ENCODE data around the gene SLC39A7. TPM values are rescaled to one million over a fixed set of nuclear protein-coding genes. Genes with fewer than 3 reads are reported as not detected.

Gene SLC39A7
- total and polyA plus RNA-seq, 2 donors from 2014 or later = 83.3 to 118 TPM

GRCh38 chr6:33154349-33154748 lies 46.3 kb upstream of the SLC39A7 start:
- Histone ChIP-seq H3K4me1 (ENCODE audit: control insufficient read depth in 2 of 3, insufficient read depth in 2 of 3, low read depth in 1 of 3, low read length in 3 of 3) (no peaks in the 10 kb centered on the region), H3K9me3 (ENCODE audit: control insufficient read depth in 2 of 3, insufficient read depth in 1 of 3, low read length in 3 of 3) (no peaks in the 10 kb centered on the region), H3K27me3 (ENCODE audit: control insufficient read depth, insufficient read depth, low read length) (no peaks in the 10 kb centered on the region), H3K4me3 (ENCODE audit: low read length in 3 of 3) (no peak overlapping the region), H3K36me3 (ENCODE audit: control insufficient read depth in 2 of 3, insufficient read depth in 3 of 3, low read length in 3 of 3) (no peaks in the 10 kb centered on the region), H3K9ac (ENCODE audit: low read length in 3 of 3) (no peak overlapping the region), H3K27ac (ENCODE audit: low read depth in 2 of 2, low read length in 2 of 2) (no peak overlapping the region)
- DNase-seq (no peak), FAIRE-seq (no peak)
- intact Hi-C loops (cut with DNase I) = no loop called here
- no peak for TF ChIP-seq CTCF (IDR thresholded peaks at IDR 0.05; ENCODE audit: borderline replicate concordance, extremely low read depth, insufficient read depth)

DNA sequence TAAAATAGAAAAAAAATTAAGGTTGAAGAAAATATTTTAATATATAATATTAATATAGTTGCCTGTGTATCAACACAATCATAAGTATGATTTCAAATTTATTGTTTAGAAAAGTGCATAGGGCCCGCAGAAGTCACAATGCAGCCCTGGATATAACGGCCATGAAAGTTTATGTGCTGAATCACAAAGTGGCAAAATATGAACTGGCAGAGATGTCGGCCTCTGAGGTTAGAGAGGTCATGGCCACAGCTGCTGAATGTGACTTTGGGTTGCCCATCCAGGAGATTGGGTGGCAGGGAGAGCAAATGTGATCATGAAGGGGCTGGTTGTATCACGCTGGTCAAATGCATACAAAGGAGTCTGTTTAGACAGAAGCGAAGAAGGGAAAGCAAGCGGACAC lies 44.1 kb upstream of the SLC39A7 start:
- Histone ChIP-seq H3K9ac (ENCODE audit: low read length in 3 of 3) (no peak overlapping the region), H3K27ac (ENCODE audit: low read depth in 2 of 2, low read length in 2 of 2) (no peak overlapping the region), H3K36me3 (ENCODE audit: control insufficient read depth in 2 of 3, insufficient read depth in 3 of 3, low read length in 3 of 3) (no peaks in the 10 kb centered on the region), H3K4me3 (ENCODE audit: low read length in 3 of 3) (no peak overlapping the region), H3K9me3 (ENCODE audit: control insufficient read depth in 2 of 3, insufficient read depth in 1 of 3, low read length in 3 of 3) (no peaks in the 10 kb centered on the region), H3K4me1 (ENCODE audit: control insufficient read depth in 2 of 3, insufficient read depth in 2 of 3, low read depth in 1 of 3, low read length in 3 of 3) (no peaks in the 10 kb centered on the region), H3K27me3 (ENCODE audit: control insufficient read depth, insufficient read depth, low read length) (no peaks in the 10 kb centered on the region)
- no peak for FAIRE-seq
- DNase-seq = no peak
- no peak for TF ChIP-seq CTCF (IDR thresholded peaks at IDR 0.05; ENCODE audit: borderline replicate concordance, extremely low read depth, insufficient read depth)
- intact Hi-C loops (cut with DNase I) = no loop called here

GRCh38 chr6:33156964-33157363 lies 43.7 kb upstream of the SLC39A7 start:
- no peak overlapping the region for H3K9ac ChIP-seq (ENCODE audit: low read length in 3 of 3)
- no peak overlapping the region for H3K27ac ChIP-seq (ENCODE audit: low read depth in 2 of 2, low read length in 2 of 2)
- no peaks in the 10 kb centered on the region for H3K9me3 ChIP-seq (ENCODE audit: control insufficient read depth in 2 of 3, insufficient read depth in 1 of 3, low read length in 3 of 3)
- FAIRE-seq (no peak), DNase-seq (no peak)
- H3K36me3 ChIP-seq (ENCODE audit: control insufficient read depth in 2 of 3, insufficient read depth in 3 of 3, low read length in 3 of 3) = no peaks in the 10 kb centered on the region
- H3K27me3 ChIP-seq (ENCODE audit: control insufficient read depth, insufficient read depth, low read length) = no peaks in the 10 kb centered on the region
- no peak for TF ChIP-seq CTCF (IDR thresholded peaks at IDR 0.05; ENCODE audit: borderline replicate concordance, extremely low read depth, insufficient read depth)
- H3K4me3 ChIP-seq (ENCODE audit: low read length in 3 of 3) = no peak overlapping the region
- intact Hi-C loops (cut with DNase I) = no loop called here
- H3K4me1 ChIP-seq (ENCODE audit: control insufficient read depth in 2 of 3, insufficient read depth in 2 of 3, low read depth in 1 of 3, low read length in 3 of 3) = peaks cover 0 to 3% (median 0%) of the 10 kb centered on the region in 3 donors

GRCh38 chr6:33160096-33160495 lies 40.6 kb upstream of the SLC39A7 start:
- Histone ChIP-seq H3K9ac (ENCODE audit: low read length in 3 of 3) (no peak overlapping the region), H3K4me3 (ENCODE audit: low read length in 3 of 3) (no peak overlapping the region), H3K27me3 (ENCODE audit: control insufficient read depth, insufficient read depth, low read length) (no peaks in the 10 kb centered on the region), H3K27ac (ENCODE audit: low read depth in 2 of 2, low read length in 2 of 2) (no peak overlapping the region), H3K36me3 (ENCODE audit: control insufficient read depth in 2 of 3, insufficient read depth in 3 of 3, low read length in 3 of 3) (no peaks in the 10 kb centered on the region), H3K9me3 (ENCODE audit: control insufficient read depth in 2 of 3, insufficient read depth in 1 of 3, low read length in 3 of 3) (no peaks in the 10 kb centered on the region), H3K4me1 (ENCODE audit: control insufficient read depth in 2 of 3, insufficient read depth in 2 of 3, low read depth in 1 of 3, low read length in 3 of 3) (peaks cover 0 to 4% (median 0%) of the 10 kb centered on the region in 3 donors)
- TF ChIP-seq CTCF (IDR thresholded peaks at IDR 0.05; ENCODE audit: borderline replicate concordance, extremely low read depth, insufficient read depth) = no peak
- FAIRE-seq (no peak), DNase-seq (no peak)
- intact Hi-C loops (cut with DNase I) = no loop called here

Data from kidney (tissue), 14 donors.